Heart left ventricle (tissue), 16 donors: ENCODE results near the gene PTPRJ. TPM values are rescaled to one million over a fixed set of nuclear protein-coding genes. Genes with fewer than 3 reads are reported as not detected.

ENCODE experiments used
- ATAC-seq, 4 donors: fragments of 200-7000 bp; cut with Tn5 transposase; one replicate each; pipeline ENCODE4 v1.9.1; 2020 to 2022; ENCODE audit warnings: moderate library complexity in 4 of 4, mild to moderate bottlenecking in 3 of 4, moderate number of reproducible peaks in 1 of 4
- DNase-seq, 5 donors: peaks; one replicate each; pipeline ENCODE4 v3.0.0-alpha.2; 2020
- H3K27ac ChIP-seq, 12 donors: fragments of 200-600 bp; sonication (generic) in 4 of 12; one replicate each; pipeline versions ENCODE4 v1.5.0 to v1.8.0; 2016 to 2022; ENCODE audit warnings: mild to moderate bottlenecking in 2 of 12
- H3K27me3 ChIP-seq, 9 donors: fragments of 200-600 bp; sonication (generic) in 2 of 9; one replicate each; pipeline versions ENCODE4 v1.5.1 to v1.8.0; 2016 to 2022; ENCODE audit warnings: mild to moderate bottlenecking in 3 of 9
- H3K36me3 ChIP-seq, 9 donors: fragments of 200-600 bp; sonication (generic) in 2 of 9; one replicate each; pipeline versions ENCODE4 v1.5.0 to v1.8.0; 2018 to 2022; ENCODE audit warnings: mild to moderate bottlenecking in 2 of 9
- H3K4me1 ChIP-seq, 12 donors: fragments of 200-600 bp; sonication (generic) in 4 of 12; one replicate each; pipeline versions ENCODE4 v1.5.0 to v1.8.0; 2016 to 2022; ENCODE audit warnings: mild to moderate bottlenecking in 3 of 12
- H3K4me3 ChIP-seq, 12 donors: fragments of 200-600 bp; sonication (generic) in 4 of 12; one replicate each; pipeline versions ENCODE4 v1.5.0 to v1.8.0; 2017 to 2022; ENCODE audit warnings: mild to moderate bottlenecking in 9 of 12, moderate library complexity in 4 of 12
- H3K9me3 ChIP-seq, 12 donors: fragments of 200-600 bp; sonication (generic) in 4 of 12; one replicate each; pipeline versions ENCODE4 v1.5.0 to v1.8.0; 2016 to 2022; ENCODE audit warnings: mild to moderate bottlenecking in 1 of 12
- CTCF ChIP-seq, 12 donors: fragments of 200-600 bp; sonication (generic) in 4 of 12; IDR thresholded peaks; one replicate each; pipeline versions ENCODE4 v1.5.0 to v1.8.0; 2018 to 2022; ENCODE audit warnings: antibody characterized with exemption in 12 of 12, mild to moderate bottlenecking in 5 of 12
- POLR2A ChIP-seq, 2 donors: fragments of 450-650 bp; IDR thresholded peaks; one replicate each; pipeline ENCODE4 v1.6.1; 2017; ENCODE audit warnings: antibody characterized with exemption in 2 of 2, mild to moderate bottlenecking in 2 of 2, moderate library complexity in 2 of 2
- WGBS, 4 donors: extraction: QIAGEN DNeasy Blood & Tissue Kit in 2 of 4; methylation state at CpG; one replicate each; pipeline versions ENCODE4 v1.1.5 to v1.1.7; 2013 to 2018; 5-methylcytosine and 5-hydroxymethylcytosine counted together
- intact Hi-C, 10 donors: fragments of 100-400 bp; cut with DNase I; formaldehyde crosslinking; loops; one replicate each; pipeline versions ENCODE4 v1.11.1 to v1.14.2; 2022
- polyA plus RNA-seq, 2 donors: library from polyadenylated mRNA; stranded (reverse); fragments of 200-250 nt; gene quantifications; one replicate each; pipeline ENCODE4 v1.2.3, GENCODE V29; 2013
- total RNA-seq, 9 donors: library from RNA; depleted of rRNA in 2 of 9; stranded (reverse); fragments of >200 nt in 2 of 9; fragmentation: NEBNext Ultra II Directional in 3 of 9; extraction: Animal tissue kit (Norgen Biotek cat#: 25700) in 3 of 9; gene quantifications; one replicate each; pipeline versions ENCODE4 v1.1.0 to v1.2.4, GENCODE V29; 2016 to 2023
- donor health status: ischemic (EF 13 %, LVEDD 7.1; RV severe dilation, severe dysfunction).
- donor health status: healthy with polysubstance abuse.
- donor health status: DM: no; HTN: yes; CAD: no.
- donor health status: DM: no; HTN: no; CAD: no.
- donor health status: ischemic (EF 25% LVEDD 6.9; RV normal size, moderate dysfunction).
- donor health status: ischemic (EF 25% LVEDD 5.7; RV mildly dilated, moderate dysfunction).
- donor health status: healthy.
- donor health status: DM: yes; HTN: yes; CAD: no.
- donor health status: ischemic (EF 35%, LVEDD 5.7; RV mildly dilated, moderate dysfunction).
- donor health status: nonischemic (EF 11% LVEDD 7.7; RV severe dilation, severe dysfunction).
- donor health status: DM: yes; HTN: yes; CAD: no.
- donor health status: PGD.
- donor health status: ischemic (EF 29% LVEDD 5.4; RV normal size, mild dysfunction).
- donor health status: nonischemic (EF 23%, LVEDD 6.1; RV moderate dilation, normal function).

PTPRJ gene
- total and polyA plus RNA-seq, 11 donors: 1.2 to 39.0 (median 6.3) TPM

GRCh38 chr11:47989779-47990178, 9.4 kb downstream of the PTPRJ start:
- 75 to 91% (median 82%) methylated on average over 2 of the region's 2 CpGs for WGBS, 4 donors
- no peak for TF ChIP-seq POLR2A (IDR thresholded peaks at IDR 0.05)
- no peak for ATAC-seq

GRCh38 chr11:47991266-47991830, 11.0 kb downstream of the PTPRJ start:
- intact Hi-C loops: no loop called here
- TF ChIP-seq CTCF (IDR thresholded peaks at IDR 0.05) (no peak), POLR2A (IDR thresholded peaks at IDR 0.05) (peak in 1 of 2 donors; percentile 19)
- peak overlapping the region in 4 of 12 donors; percentile 14 to 30 (median 23) for H3K4me3 ChIP-seq

More at GRCh38 chr11:47989779-47990178, 9.4 kb downstream of the PTPRJ start:
- intact Hi-C loops: loop anchor here in 3 of 10 donors (10.0 kb wide), 2 partner anchors 75 to 115 kb away; no protein-coding TSS in a partner anchor
- Histone ChIP-seq H3K27ac (no peak overlapping the region), H3K27me3 (no peaks in the 10 kb centered on the region), H3K4me3 (no peak overlapping the region), H3K36me3 (no peaks in the 10 kb centered on the region), H3K9me3 (no peaks in the 10 kb centered on the region), H3K4me1 (peaks cover 0 to 72% (median 7%) of the 10 kb centered on the region in 12 donors)
- DNase-seq: no peak

GRCh38 chr11:47991894-47992293, 11.5 kb downstream of the PTPRJ start:
- no peaks in the 10 kb centered on the region for H3K27me3 ChIP-seq
- peaks cover 0 to 70% (median 7%) of the 10 kb centered on the region in 12 donors for H3K4me1 ChIP-seq
- 78 to 99% (median 92%) methylated on average over 6 of the region's 6 CpGs for whole genome bisulfite sequencing, 4 donors
- ATAC-seq: no peak
- DNase-seq: no peak
- TF ChIP-seq POLR2A (IDR thresholded peaks at IDR 0.05) (no peak), CTCF (IDR thresholded peaks at IDR 0.05) (no peak)
- H3K4me3 ChIP-seq: no peak overlapping the region
- H3K9me3 ChIP-seq: no peaks in the 10 kb centered on the region
- H3K36me3 ChIP-seq: no peaks in the 10 kb centered on the region
- H3K27ac ChIP-seq: peak overlapping the region in 10 of 12 donors; percentile 43 to 89 (median 76)
- intact Hi-C loops: no loop called here

More at GRCh38 chr11:47991266-47991830, 11.0 kb downstream of the PTPRJ start:
- ATAC-seq (peak; percentile 81 to 88 (median 82)), DNase-seq (peak in 2 of 5 donors; percentile 33 to 64)
- no peaks in the 10 kb centered on the region for H3K9me3 ChIP-seq
- 11 to 15% (median 13%) methylated on average over 9 of the region's 9 CpGs for WGBS, 4 donors
- no peaks in the 10 kb centered on the region for H3K27me3 ChIP-seq
- H3K4me1 ChIP-seq: peaks cover 0 to 70% (median 7%) of the 10 kb centered on the region in 12 donors
- no peaks in the 10 kb centered on the region for H3K36me3 ChIP-seq
- H3K27ac ChIP-seq: peak overlapping the region; percentile 43 to 89 (median 70)

- H3K4me1 ChIP-seq: peaks cover 0 to 70% (median 0%) of the 10 kb centered on the region in 12 donors
- intact Hi-C loops: no loop called here
- no peaks in the 10 kb centered on the region for H3K36me3 ChIP-seq
- ATAC-seq: peak in 1 of 4 donors; percentile 28
- DNase-seq: no peak
- H3K27ac ChIP-seq: peak overlapping the region in 1 of 12 donors; percentile 23
- H3K27me3 ChIP-seq: no peaks in the 10 kb centered on the region
- no peak overlapping the region for H3K4me3 ChIP-seq
- 73 to 89% (median 83%) methylated on average over 11 of the region's 11 CpGs for WGBS, 4 donors
- no peaks in the 10 kb centered on the region for H3K9me3 ChIP-seq
- TF ChIP-seq POLR2A (IDR thresholded peaks at IDR 0.05) (no peak), CTCF (IDR thresholded peaks at IDR 0.05) (no peak)
Observed at GRCh38 chr11:47992959-47993820, 12.8 kb downstream of the PTPRJ start.
